HEK293 (cell line): ENCODE measurements around the gene RPRD2.
A peak's percentile ranks its signal among the peaks of the same experiment; 100 is the strongest.

Source experiments
- ATF2 ChIP-seq: fragments of 450-650 bp; formaldehyde crosslinking; IDR thresholded peaks from 2 replicates; pipeline ENCODE4 v1.5.1; 2016; ENCODE audit warnings: missing biosample characterization, missing genetic modification characterization, low read depth
- KLF1 ChIP-seq: fragments of 450-650 bp; formaldehyde crosslinking; IDR thresholded peaks from 2 replicates; pipeline ENCODE4 v1.5.1; 2016; ENCODE audit warnings: missing biosample characterization, missing genetic modification characterization
- SCRT1 ChIP-seq: fragments of 450-650 bp; formaldehyde crosslinking; IDR thresholded peaks from 2 replicates; pipeline ENCODE4 v1.5.1; 2016; ENCODE audit warnings: missing biosample characterization, missing genetic modification characterization, borderline replicate concordance
- SP2 ChIP-seq: fragments of 450-650 bp; formaldehyde crosslinking; IDR thresholded peaks from 2 replicates; pipeline ENCODE4 v1.5.1; 2016; ENCODE audit warnings: missing biosample characterization, missing genetic modification characterization
- ZBTB11 ChIP-seq: fragments of 450-650 bp; formaldehyde crosslinking; conservative IDR thresholded peaks from 2 replicates; pipeline ENCODE4 v1.5.1; 2016; ENCODE audit warnings: low read depth, missing biosample characterization, missing genetic modification characterization
- ZNF112 ChIP-seq: fragments of 450-650 bp; formaldehyde crosslinking; IDR thresholded peaks from 2 replicates; pipeline ENCODE4 v1.5.0; 2017; ENCODE audit warnings: missing biosample characterization, missing genetic modification characterization
- ZNF23 ChIP-seq: fragments of 450-650 bp; formaldehyde crosslinking; IDR thresholded peaks from 2 replicates; pipeline ENCODE4 v1.5.1; 2016; ENCODE audit warnings: missing biosample characterization, missing genetic modification characterization, borderline replicate concordance
- ZNF266 ChIP-seq: fragments of 450-650 bp; formaldehyde crosslinking; IDR thresholded peaks from 2 replicates; pipeline ENCODE4 v1.5.1; 2016; ENCODE audit warnings: missing biosample characterization, missing genetic modification characterization, low read depth
- ZNF529 ChIP-seq: fragments of 450-650 bp; formaldehyde crosslinking; IDR thresholded peaks from 2 replicates; pipeline ENCODE4 v1.5.1; 2017; ENCODE audit warnings: missing genetic modification characterization, missing biosample characterization; ENCODE audit not compliant: insufficient replicate concordance
- ZNF701 ChIP-seq: fragments of 450-650 bp; formaldehyde crosslinking; IDR thresholded peaks from 2 replicates; pipeline ENCODE4 v1.5.1; 2016; ENCODE audit warnings: missing biosample characterization, missing genetic modification characterization
- ZNF747 ChIP-seq: fragments of 450-650 bp; formaldehyde crosslinking; IDR thresholded peaks from 2 replicates; pipeline ENCODE4 v1.5.1; 2016; ENCODE audit warnings: missing biosample characterization, missing genetic modification characterization
- ZNF768 ChIP-seq: fragments of 450-650 bp; formaldehyde crosslinking; IDR thresholded peaks from 2 replicates; pipeline ENCODE4 v1.5.1; 2018; ENCODE audit warnings: missing biosample characterization, mild to moderate bottlenecking, missing genetic modification characterization
- ZSCAN18 ChIP-seq: fragments of 450-650 bp; formaldehyde crosslinking; IDR thresholded peaks from 2 replicates; pipeline ENCODE4 v1.5.1; 2016; ENCODE audit warnings: missing biosample characterization, missing genetic modification characterization
- ZSCAN30 ChIP-seq: fragments of 450-650 bp; IDR thresholded peaks from 2 replicates; pipeline ENCODE4 v1.5.1; 2018; ENCODE audit warnings: missing biosample characterization, mild to moderate bottlenecking, missing genetic modification characterization, moderate library complexity
- ZSCAN5A ChIP-seq: fragments of 450-650 bp; formaldehyde crosslinking; IDR thresholded peaks from 2 replicates; pipeline ENCODE4 v1.5.1; 2016; ENCODE audit warnings: missing biosample characterization, missing genetic modification characterization
- TF ChIP-seq, protein P1 (sequence below): fragments of 450-650 bp; formaldehyde crosslinking; IDR thresholded peaks from 2 replicates; pipeline ENCODE4 v1.5.1; 2016; ENCODE audit warnings: missing biosample characterization, missing genetic modification characterization
- TF ChIP-seq, protein P2 (sequence below): fragments of 450-650 bp; formaldehyde crosslinking; IDR thresholded peaks from 2 replicates; pipeline ENCODE4; 2016; ENCODE audit warnings: missing biosample characterization, missing genetic modification characterization
- TF ChIP-seq, protein P3 (sequence below): fragments of 450-650 bp; formaldehyde crosslinking; conservative IDR thresholded peaks from 2 replicates; pipeline ENCODE4 v1.5.1; 2016; ENCODE audit warnings: low read depth, missing biosample characterization, missing genetic modification characterization
- TF ChIP-seq, protein P4 (sequence below): fragments of 450-650 bp; formaldehyde crosslinking; IDR thresholded peaks from 2 replicates; pipeline ENCODE4 v1.5.0; 2017; ENCODE audit warnings: missing biosample characterization, missing genetic modification characterization, borderline replicate concordance

RPRD2 gene

DNA sequence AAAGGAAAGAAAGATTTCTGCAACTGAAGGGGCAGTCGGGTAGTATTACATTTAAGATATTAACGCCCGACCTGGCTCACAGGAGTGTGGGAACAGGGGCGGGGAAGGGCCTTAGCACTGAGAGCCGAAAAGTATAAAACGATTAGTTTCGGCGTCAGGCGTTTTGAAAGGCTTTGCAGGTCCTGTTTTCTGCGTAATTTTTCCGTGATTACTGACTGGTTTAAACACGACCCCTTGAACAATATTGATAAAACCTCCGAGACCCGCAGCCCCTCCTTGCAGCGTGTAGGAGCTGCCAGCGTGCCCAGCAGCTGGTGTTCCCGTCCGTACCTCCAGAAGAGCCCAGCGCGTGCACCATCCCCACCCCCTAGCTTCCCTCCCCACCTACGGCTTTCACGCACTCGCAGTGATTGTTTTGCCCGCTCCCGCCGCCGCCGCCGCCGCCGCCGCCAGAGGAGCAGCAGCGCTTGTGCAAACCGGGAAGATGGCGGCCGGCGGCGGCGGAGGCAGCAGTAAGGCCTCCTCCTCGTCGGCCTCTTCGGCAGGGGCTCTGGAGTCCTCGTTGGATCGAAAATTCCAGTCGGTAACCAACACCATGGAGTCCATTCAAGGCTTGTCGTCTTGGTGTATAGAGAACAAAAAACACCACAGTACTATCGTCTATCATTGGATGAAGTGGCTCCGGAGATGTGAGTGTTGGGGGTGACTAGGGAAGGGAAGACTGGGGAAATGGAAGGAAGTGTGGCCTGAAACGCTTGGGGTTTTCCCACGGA lies 470 bp downstream of the RPRD2 start (continued):
- no peak for TF ChIP-seq ZNF747 (tag by site-specific recombination)
- TF ChIP-seq ZSCAN5A (tag by site-specific recombination) = no peak
- no peak for TF ChIP-seq ZNF112 (tag by site-specific recombination)
- TF ChIP-seq ZBTB11 (tag by site-specific recombination) = peak; percentile 52; the same call in 1 of the 2 replicates
- no peak for TF ChIP-seq ZSCAN30 (tag by site-specific recombination)
- no peak for TF ChIP-seq ZNF23 (tag by site-specific recombination)
- TF ChIP-seq ZNF529 (tag by site-specific recombination) = no peak
- TF ChIP-seq, protein P1, sequence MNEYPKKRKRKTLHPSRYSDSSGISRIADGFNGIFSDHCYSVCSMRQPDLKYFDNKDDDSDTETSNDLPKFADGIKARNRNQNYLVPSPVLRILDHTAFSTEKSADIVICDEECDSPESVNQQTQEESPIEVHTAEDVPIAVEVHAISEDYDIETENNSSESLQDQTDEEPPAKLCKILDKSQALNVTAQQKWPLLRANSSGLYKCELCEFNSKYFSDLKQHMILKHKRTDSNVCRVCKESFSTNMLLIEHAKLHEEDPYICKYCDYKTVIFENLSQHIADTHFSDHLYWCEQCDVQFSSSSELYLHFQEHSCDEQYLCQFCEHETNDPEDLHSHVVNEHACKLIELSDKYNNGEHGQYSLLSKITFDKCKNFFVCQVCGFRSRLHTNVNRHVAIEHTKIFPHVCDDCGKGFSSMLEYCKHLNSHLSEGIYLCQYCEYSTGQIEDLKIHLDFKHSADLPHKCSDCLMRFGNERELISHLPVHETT = peak; percentile 46; the same call in 1 of the 2 replicates
- TF ChIP-seq, protein P2, sequence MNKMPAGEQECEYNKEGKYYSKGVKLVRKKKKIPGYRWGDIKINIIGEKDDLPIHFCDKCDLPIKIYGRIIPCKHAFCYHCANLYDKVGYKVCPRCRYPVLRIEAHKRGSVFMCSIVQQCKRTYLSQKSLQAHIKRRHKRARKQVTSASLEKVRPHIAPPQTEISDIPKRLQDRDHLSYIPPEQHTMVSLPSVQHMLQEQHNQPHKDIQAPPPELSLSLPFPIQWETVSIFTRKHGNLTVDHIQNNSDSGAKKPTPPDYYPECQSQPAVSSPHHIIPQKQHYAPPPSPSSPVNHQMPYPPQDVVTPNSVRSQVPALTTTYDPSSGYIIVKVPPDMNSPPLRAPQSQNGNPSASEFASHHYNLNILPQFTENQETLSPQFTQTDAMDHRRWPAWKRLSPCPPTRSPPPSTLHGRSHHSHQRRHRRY (tag by site-specific recombination) = no peak
- TF ChIP-seq ZNF701 = no peak
- no peak for TF ChIP-seq ZNF266 (tag by site-specific recombination)
- no peak for TF ChIP-seq SCRT1
- no peak; the same call in 1 of the 2 replicates for TF ChIP-seq KLF1 (tag by site-specific recombination)
- TF ChIP-seq ZSCAN18 (tag by site-specific recombination) = no peak
- TF ChIP-seq, protein P3, sequence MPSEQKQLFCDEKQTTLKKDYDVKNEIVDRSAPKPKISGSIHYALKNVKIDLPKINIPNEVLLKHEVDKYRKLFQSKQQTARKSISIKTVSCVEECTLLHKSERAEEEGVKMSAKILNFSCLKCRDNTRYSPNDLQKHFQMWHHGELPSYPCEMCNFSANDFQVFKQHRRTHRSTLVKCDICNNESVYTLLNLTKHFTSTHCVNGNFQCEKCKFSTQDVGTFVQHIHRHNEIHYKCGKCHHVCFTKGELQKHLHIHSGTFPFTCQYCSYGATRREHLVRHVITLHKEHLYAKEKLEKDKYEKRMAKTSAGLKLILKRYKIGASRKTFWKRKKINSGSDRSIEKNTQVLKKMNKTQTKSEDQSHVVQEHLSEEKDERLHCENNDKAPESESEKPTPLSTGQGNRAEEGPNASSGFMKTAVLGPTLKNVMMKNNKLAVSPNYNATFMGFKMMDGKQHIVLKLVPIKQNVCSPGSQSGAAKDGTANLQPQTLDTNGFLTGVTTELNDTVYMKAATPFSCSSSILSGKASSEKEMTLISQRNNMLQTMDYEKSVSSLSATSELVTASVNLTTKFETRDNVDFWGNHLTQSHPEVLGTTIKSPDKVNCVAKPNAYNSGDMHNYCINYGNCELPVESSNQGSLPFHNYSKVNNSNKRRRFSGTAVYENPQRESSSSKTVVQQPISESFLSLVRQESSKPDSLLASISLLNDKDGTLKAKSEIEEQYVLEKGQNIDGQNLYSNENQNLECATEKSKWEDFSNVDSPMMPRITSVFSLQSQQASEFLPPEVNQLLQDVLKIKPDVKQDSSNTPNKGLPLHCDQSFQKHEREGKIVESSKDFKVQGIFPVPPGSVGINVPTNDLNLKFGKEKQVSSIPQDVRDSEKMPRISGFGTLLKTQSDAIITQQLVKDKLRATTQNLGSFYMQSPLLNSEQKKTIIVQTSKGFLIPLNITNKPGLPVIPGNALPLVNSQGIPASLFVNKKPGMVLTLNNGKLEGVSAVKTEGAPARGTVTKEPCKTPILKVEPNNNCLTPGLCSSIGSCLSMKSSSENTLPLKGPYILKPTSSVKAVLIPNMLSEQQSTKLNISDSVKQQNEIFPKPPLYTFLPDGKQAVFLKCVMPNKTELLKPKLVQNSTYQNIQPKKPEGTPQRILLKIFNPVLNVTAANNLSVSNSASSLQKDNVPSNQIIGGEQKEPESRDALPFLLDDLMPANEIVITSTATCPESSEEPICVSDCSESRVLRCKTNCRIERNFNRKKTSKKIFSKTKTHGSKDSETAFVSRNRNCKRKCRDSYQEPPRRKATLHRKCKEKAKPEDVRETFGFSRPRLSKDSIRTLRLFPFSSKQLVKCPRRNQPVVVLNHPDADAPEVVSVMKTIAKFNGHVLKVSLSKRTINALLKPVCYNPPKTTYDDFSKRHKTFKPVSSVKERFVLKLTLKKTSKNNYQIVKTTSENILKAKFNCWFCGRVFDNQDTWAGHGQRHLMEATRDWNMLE (tag by site-specific recombination) = no peak; the same call in 1 of the 2 replicates
- TF ChIP-seq, protein P4, sequence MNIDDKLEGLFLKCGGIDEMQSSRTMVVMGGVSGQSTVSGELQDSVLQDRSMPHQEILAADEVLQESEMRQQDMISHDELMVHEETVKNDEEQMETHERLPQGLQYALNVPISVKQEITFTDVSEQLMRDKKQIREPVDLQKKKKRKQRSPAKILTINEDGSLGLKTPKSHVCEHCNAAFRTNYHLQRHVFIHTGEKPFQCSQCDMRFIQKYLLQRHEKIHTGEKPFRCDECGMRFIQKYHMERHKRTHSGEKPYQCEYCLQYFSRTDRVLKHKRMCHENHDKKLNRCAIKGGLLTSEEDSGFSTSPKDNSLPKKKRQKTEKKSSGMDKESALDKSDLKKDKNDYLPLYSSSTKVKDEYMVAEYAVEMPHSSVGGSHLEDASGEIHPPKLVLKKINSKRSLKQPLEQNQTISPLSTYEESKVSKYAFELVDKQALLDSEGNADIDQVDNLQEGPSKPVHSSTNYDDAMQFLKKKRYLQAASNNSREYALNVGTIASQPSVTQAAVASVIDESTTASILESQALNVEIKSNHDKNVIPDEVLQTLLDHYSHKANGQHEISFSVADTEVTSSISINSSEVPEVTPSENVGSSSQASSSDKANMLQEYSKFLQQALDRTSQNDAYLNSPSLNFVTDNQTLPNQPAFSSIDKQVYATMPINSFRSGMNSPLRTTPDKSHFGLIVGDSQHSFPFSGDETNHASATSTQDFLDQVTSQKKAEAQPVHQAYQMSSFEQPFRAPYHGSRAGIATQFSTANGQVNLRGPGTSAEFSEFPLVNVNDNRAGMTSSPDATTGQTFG = no peak
- TF ChIP-seq ZNF768 (tag by site-specific recombination) = no peak
- TF ChIP-seq ATF2 = no peak
- no peak; the same call in 1 of the 2 replicates for TF ChIP-seq SP2 (tag by site-specific recombination)
